ENCODE results near the gene ARHGAP9.

Gene ARHGAP9

DNA sequence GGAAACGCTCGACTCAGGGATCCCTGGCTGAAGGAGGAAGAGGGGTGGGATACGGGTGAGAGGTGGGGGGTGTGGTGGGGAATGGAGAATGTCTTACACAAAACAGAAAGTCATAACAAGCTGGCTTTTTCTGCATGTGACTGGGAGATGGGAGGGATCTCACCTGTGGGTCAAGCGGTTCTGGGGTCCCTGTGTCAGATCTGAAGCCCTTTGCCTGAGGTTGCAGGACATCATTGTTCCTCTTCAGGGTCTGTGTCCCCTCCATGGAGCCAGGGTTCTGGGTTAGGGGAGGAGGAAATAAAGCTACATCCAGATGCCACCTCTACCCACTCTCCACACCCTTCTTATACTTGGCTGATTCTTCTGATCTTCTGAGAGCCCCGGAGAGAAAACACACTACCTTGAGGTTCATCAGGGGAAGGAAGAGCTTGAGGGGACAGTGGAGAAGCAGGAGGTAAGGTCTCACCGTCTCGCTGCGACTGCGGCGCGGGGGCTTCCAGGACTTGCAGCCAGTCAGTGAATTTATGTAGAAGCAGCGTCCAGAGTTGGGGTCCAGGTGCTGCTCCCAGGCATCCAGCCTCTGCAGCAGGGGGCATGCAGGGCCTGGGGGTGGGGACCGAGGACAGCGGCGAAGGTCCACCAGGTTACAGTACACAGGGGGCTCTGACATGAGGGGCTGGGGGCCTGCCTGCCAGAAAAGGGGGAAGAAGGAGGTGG lies 2.5 kb downstream of the ARHGAP9 start:
- no peak overlapping the region for H3K4me3 ChIP-seq (ENCODE audit: extremely low read depth, insufficient read depth, low read length, poor library complexity, severe bottlenecking)
- H3K27ac ChIP-seq (ENCODE audit: low read depth, low read length, severe bottlenecking), result no peak overlapping the region
- H3K36me3 ChIP-seq (ENCODE audit: control insufficient read depth, insufficient read depth, low read length), result no peaks in the 10 kb centered on the region
- no peaks in the 10 kb centered on the region for H3K9me3 ChIP-seq (ENCODE audit: control insufficient read depth, low read length)
- H3K4me1 ChIP-seq (ENCODE audit: control insufficient read depth, insufficient read depth, low read length, poor library complexity, severe bottlenecking), result peaks cover 34% of the 10 kb centered on the region
- 90 to 93% methylated on average over 7 to 11 of the region's 15 CpGs for WGBS, 2 experiments (ENCODE audit: insufficient coverage in 2 of 2)

DNA sequence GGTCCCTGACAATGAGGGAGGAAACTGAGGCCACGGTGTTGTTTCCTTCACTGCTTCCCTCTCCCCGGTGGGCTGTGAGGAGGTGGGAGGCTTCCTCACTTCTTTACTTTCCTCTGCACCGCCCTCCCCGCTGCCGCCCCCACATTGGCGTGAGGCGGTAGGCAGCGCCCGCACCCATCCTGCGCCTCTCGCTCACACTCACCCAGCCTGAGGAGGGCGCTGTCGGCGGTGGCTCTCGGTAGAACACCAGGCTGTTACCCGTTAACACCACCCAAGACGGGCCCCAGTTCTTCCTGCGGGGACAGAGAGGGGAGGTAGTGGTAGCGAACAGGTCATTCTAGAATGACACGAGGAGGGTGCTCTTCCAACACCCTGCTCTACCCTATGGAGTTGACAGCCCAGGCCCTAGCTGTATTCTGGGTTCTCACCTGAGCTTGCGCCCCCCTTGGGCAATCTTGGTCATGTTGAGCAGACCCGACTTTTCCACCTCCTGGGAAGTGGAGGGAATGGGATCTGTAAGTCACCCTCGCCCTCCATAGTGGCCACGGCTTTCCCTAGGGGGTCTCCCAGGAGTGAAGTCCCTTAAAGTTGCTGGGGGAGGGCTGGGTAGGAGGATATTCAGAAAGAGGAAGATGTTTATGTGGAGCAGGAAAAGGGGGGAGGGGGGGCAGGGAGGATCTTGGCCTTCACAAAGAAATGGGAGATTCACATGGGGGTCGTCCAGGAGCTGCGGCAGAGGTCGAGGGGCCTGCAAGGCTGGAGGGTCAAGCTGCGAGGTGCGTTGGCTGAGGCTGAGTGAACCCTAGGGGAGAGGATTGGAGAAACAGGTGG lies 3.3 kb downstream of the ARHGAP9 start:
- H3K4me1 ChIP-seq (ENCODE audit: control insufficient read depth, insufficient read depth, low read length, poor library complexity, severe bottlenecking), result peaks cover 32% of the 10 kb centered on the region
- WGBS, 2 experiments (ENCODE audit: insufficient coverage in 2 of 2), result 43 to 59% methylated on average over 16 to 19 of the region's 29 CpGs

DNA sequence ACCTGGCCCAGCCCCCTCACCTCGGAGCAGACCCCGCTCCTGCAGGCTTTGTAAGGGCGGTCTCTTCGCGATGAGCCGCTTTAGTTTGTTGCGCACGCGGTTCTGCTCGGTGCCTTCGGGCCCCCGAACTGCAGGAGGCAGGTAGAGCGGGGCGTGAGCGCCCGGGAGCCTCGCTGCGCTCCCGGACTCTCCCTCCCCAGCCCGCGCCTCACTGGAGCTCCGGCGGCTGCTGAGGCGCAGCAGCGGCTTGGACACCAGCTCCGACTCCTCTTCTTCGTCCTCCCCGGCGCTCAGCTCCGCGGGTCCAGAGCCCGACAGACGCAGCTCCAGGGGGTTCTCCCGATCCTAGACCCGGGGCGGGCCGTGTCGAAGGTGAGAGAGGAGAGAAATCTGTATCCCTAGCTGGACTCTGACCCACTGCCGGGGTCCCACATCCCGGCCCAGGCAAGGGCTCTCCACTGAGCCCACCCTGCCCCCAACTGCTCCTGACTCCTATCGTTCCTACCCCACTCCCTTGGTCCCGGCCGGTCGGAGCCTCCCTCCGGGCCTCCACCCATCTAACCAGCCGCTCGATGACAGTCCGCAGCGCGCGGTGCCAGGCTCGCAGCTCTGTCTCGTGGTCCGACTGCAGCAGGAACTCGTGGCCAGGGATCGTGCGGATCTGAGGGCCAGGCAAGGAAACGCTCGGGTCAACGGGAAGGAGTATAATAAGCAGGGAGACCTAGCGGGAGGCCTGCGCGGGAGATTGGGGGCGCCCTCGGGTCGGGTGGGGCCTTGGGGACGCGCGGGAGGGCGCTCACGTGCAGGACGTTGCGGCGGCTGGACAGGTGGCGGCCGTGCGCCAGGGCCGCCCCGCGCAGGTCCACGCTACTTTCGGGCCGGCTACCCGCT lies 4.2 kb downstream of the ARHGAP9 start:
- Histone ChIP-seq H3K4me3 (ENCODE audit: extremely low read depth, insufficient read depth, low read length, poor library complexity, severe bottlenecking) (peak overlapping the region; percentile 30), H3K4me1 (ENCODE audit: control insufficient read depth, insufficient read depth, low read length, poor library complexity, severe bottlenecking) (peaks cover 32% of the 10 kb centered on the region), H3K27ac (ENCODE audit: low read depth, low read length, severe bottlenecking) (no peak overlapping the region), H3K36me3 (ENCODE audit: control insufficient read depth, insufficient read depth, low read length) (no peaks in the 10 kb centered on the region), H3K9me3 (ENCODE audit: control insufficient read depth, low read length) (no peaks in the 10 kb centered on the region)
- 3 to 4% methylated on average over 35 to 72 of the region's 84 CpGs for WGBS, 2 experiments (ENCODE audit: insufficient coverage in 2 of 2)

More for the DNA sequence above, 3.3 kb downstream of the ARHGAP9 start:
- no peak overlapping the region for H3K27ac ChIP-seq (ENCODE audit: low read depth, low read length, severe bottlenecking)
- no peaks in the 10 kb centered on the region for H3K36me3 ChIP-seq (ENCODE audit: control insufficient read depth, insufficient read depth, low read length)
- H3K4me3 ChIP-seq (ENCODE audit: extremely low read depth, insufficient read depth, low read length, poor library complexity, severe bottlenecking), result peak overlapping the region; percentile 30
- no peaks in the 10 kb centered on the region for H3K9me3 ChIP-seq (ENCODE audit: control insufficient read depth, low read length)

DNA sequence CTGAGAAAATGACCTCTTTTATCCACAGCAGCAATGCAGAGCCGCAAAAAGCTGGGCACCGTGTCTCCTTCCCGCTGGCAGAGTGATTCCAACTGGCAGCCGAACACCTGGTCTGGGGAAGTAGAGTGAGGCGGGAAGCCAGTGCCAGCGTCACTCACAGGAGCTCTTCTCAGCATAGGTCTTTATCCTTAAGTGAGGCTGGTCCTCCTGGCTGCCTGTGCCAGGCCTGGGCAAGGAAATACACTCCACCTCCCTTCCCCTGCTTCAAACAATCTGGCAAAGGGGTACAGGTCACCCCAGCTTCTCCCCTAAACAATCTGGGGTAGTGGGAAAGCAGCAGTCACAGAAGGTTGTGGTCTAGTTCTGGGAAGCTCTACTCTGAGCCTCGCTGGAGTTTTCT lies 4.8 kb downstream of the ARHGAP9 start:
- Histone ChIP-seq H3K9me3 (ENCODE audit: control insufficient read depth, low read length) (no peaks in the 10 kb centered on the region), H3K27ac (ENCODE audit: low read depth, low read length, severe bottlenecking) (no peak overlapping the region), H3K4me1 (ENCODE audit: control insufficient read depth, insufficient read depth, low read length, poor library complexity, severe bottlenecking) (peaks cover 32% of the 10 kb centered on the region), H3K4me3 (ENCODE audit: extremely low read depth, insufficient read depth, low read length, poor library complexity, severe bottlenecking) (peak overlapping the region; percentile 30), H3K36me3 (ENCODE audit: control insufficient read depth, insufficient read depth, low read length) (no peaks in the 10 kb centered on the region)
- WGBS, 2 experiments (ENCODE audit: insufficient coverage in 2 of 2), result 64 to 65% methylated on average over 5 to 6 of the region's 7 CpGs

DNA sequence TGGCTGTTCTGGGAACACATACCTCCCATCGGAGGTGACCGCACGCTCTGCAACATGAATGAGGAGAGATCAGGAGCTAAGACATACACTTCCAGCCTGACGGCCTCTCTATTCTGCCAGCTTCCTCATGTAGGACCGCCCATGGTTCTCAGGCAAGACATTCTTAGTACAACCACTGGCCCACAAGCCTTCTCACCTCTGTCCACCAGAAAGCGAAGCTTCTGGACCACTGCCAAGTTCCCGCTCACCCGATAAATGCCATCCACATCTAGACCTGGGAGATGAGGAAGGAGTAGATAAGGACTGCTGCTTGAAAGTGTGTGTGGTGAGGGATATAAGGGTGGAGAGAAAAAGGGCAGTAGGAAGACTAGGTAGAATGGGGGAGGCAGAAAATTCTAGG lies 5.2 kb downstream of the ARHGAP9 start:
- no peak overlapping the region for H3K27ac ChIP-seq (ENCODE audit: low read depth, low read length, severe bottlenecking)
- H3K4me3 ChIP-seq (ENCODE audit: extremely low read depth, insufficient read depth, low read length, poor library complexity, severe bottlenecking), result no peak overlapping the region
- no peaks in the 10 kb centered on the region for H3K9me3 ChIP-seq (ENCODE audit: control insufficient read depth, low read length)
- 95 to 97% methylated on average over 5 to 6 of the region's 8 CpGs for WGBS, 2 experiments (ENCODE audit: insufficient coverage in 2 of 2)
- no peaks in the 10 kb centered on the region for H3K36me3 ChIP-seq (ENCODE audit: control insufficient read depth, insufficient read depth, low read length)
- peaks cover 29% of the 10 kb centered on the region for H3K4me1 ChIP-seq (ENCODE audit: control insufficient read depth, insufficient read depth, low read length, poor library complexity, severe bottlenecking)

DNA sequence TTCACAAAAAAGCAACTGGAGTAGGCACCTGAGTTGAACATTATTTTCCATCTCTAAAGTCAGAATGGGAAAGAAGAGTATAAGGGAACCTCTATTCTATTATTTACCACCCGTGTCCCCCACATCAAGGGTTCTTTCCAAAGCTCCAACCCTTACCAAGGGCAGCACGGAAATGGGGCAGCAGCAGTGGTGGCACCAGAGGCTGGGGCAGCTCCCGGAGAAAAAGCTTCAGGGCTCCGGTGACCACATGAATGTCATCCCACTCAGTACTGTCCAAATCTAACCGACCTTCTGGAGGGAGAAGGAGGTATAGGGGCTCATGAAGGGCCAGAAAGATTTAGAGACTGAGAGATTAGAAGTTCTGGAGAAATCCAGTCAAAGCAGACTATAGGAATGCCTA lies 5.8 kb downstream of the ARHGAP9 start:
- Histone ChIP-seq H3K4me3 (ENCODE audit: extremely low read depth, insufficient read depth, low read length, poor library complexity, severe bottlenecking) (no peak overlapping the region), H3K36me3 (ENCODE audit: control insufficient read depth, insufficient read depth, low read length) (no peaks in the 10 kb centered on the region), H3K27ac (ENCODE audit: low read depth, low read length, severe bottlenecking) (no peak overlapping the region), H3K4me1 (ENCODE audit: control insufficient read depth, insufficient read depth, low read length, poor library complexity, severe bottlenecking) (peaks cover 25% of the 10 kb centered on the region), H3K9me3 (ENCODE audit: control insufficient read depth, low read length) (no peaks in the 10 kb centered on the region)
- 80 to 93% methylated on average over 1 to 2 of the region's 5 CpGs for WGBS, 2 experiments (ENCODE audit: insufficient coverage in 2 of 2)

DNA sequence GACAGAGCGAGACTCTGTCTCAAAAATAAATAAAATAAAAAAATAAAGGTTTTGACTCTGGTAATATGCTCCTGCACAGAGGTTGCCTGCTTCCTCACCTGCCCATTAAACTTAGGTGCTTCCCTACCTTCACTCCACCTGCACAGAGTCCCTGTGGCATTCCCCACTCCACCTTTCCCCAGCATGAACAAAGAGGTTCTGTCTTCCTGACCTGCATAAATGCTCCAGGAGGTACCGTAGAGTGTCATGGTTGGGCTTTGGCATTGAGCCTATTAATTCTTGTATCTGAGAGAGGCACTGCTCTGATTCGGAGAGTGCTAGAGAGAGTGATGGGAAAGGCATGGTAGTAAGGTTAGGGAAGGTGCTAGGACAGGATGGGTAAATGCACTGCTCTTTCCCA lies 6.3 kb downstream of the ARHGAP9 start:
- Histone ChIP-seq H3K9me3 (ENCODE audit: control insufficient read depth, low read length) (no peaks in the 10 kb centered on the region), H3K4me3 (ENCODE audit: extremely low read depth, insufficient read depth, low read length, poor library complexity, severe bottlenecking) (no peak overlapping the region), H3K27ac (ENCODE audit: low read depth, low read length, severe bottlenecking) (no peak overlapping the region), H3K4me1 (ENCODE audit: control insufficient read depth, insufficient read depth, low read length, poor library complexity, severe bottlenecking) (peaks cover 21% of the 10 kb centered on the region), H3K36me3 (ENCODE audit: control insufficient read depth, insufficient read depth, low read length) (no peaks in the 10 kb centered on the region)
- WGBS, 2 experiments (ENCODE audit: insufficient coverage in 2 of 2), result 88 to 92% methylated on average over 2 of the region's 3 CpGs

DNA sequence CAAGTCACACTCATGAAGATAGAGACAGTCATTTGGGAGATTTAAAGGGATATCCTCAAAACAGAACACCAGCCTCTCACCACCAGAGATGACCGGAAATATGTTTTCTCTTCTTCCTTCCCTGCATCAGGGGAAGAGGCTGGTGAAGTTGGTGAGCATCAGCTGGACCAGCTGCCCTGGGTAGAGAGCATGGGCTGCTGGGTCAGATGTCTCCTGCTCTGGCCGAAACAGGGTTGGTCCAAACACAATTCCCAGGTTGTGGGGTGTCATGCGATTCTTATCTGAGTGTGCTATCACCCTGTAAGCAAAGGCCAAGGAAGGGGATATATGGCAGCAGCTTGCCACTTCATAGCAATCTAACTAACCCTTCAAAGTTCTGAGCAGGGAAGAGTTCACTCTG lies 7.3 kb downstream of the ARHGAP9 start:
- Histone ChIP-seq H3K4me3 (ENCODE audit: extremely low read depth, insufficient read depth, low read length, poor library complexity, severe bottlenecking) (no peak overlapping the region), H3K9me3 (ENCODE audit: control insufficient read depth, low read length) (no peaks in the 10 kb centered on the region), H3K4me1 (ENCODE audit: control insufficient read depth, insufficient read depth, low read length, poor library complexity, severe bottlenecking) (peaks cover 13% of the 10 kb centered on the region), H3K36me3 (ENCODE audit: control insufficient read depth, insufficient read depth, low read length) (no peaks in the 10 kb centered on the region), H3K27ac (ENCODE audit: low read depth, low read length, severe bottlenecking) (no peak overlapping the region)
- 93% methylated on average over 2 of the region's 3 CpGs; no CpG with 5 or more reads in 1 of the 2 experiments for WGBS, 2 experiments (ENCODE audit: insufficient coverage in 2 of 2)

DNA sequence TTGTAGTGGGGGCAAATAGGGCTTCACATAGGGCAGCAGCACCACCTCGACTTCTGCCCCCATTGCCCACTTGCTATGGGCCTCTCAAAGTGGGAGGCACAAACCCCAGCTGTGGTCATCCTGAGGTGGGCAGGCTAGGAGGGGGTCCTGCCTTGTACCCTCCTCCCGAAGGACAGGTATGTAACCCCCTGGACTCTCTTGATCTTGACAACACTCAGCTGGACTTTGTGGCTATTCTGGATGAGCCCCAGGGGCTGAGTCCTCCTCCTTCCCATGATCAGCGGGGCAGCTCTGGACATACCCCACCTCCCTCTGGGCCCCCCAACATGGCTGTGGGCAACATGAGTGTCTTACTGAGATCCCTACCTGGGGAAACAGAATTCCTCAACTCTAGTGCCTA lies 8.0 kb downstream of the ARHGAP9 start:
- H3K36me3 ChIP-seq (ENCODE audit: control insufficient read depth, insufficient read depth, low read length), result no peaks in the 10 kb centered on the region
- no peak overlapping the region for H3K27ac ChIP-seq (ENCODE audit: low read depth, low read length, severe bottlenecking)
- WGBS, 2 experiments (ENCODE audit: insufficient coverage in 2 of 2), result 80 to 100% methylated on average over 3 of the region's 3 CpGs
- peaks cover 8% of the 10 kb centered on the region for H3K4me1 ChIP-seq (ENCODE audit: control insufficient read depth, insufficient read depth, low read length, poor library complexity, severe bottlenecking)
- no peaks in the 10 kb centered on the region for H3K9me3 ChIP-seq (ENCODE audit: control insufficient read depth, low read length)
- H3K4me3 ChIP-seq (ENCODE audit: extremely low read depth, insufficient read depth, low read length, poor library complexity, severe bottlenecking), result no peak overlapping the region

DNA sequence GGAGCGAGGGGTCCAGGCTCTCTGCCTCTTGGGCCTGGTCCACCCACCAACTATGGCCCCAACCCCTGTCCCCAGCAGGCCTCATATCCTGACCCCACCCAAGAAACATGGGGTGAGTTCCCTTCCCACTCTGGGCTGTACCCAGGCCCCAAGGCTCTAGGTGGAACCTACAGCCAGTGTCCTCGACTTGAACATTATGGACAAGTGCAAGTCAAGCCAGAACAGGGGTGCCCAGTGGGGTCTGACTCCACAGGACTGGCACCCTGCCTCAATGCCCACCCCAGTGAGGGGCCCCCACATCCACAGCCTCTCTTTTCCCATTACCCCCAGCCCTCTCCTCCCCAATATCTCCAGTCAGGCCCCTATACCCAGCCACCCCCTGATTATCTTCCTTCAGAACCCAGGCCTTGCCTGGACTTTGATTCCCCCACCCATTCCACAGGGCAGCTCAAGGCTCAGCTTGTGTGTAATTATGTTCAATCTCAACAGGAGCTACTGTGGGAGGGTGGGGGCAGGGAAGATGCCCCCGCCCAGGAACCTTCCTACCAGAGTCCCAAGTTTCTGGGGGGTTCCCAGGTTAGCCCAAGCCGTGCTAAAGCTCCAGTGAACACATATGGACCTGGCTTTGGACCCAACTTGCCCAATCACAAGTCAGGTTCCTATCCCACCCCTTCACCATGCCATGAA lies 8.6 kb downstream of the ARHGAP9 start:
- peaks cover 4% of the 10 kb centered on the region for H3K4me1 ChIP-seq (ENCODE audit: control insufficient read depth, insufficient read depth, low read length, poor library complexity, severe bottlenecking)
- no peaks in the 10 kb centered on the region for H3K9me3 ChIP-seq (ENCODE audit: control insufficient read depth, low read length)
- WGBS, 2 experiments (ENCODE audit: insufficient coverage in 2 of 2), result 74 to 83% methylated on average over 2 to 3 of the region's 4 CpGs
- H3K27ac ChIP-seq (ENCODE audit: low read depth, low read length, severe bottlenecking), result no peak overlapping the region
- H3K4me3 ChIP-seq (ENCODE audit: extremely low read depth, insufficient read depth, low read length, poor library complexity, severe bottlenecking), result no peak overlapping the region
- H3K36me3 ChIP-seq (ENCODE audit: control insufficient read depth, insufficient read depth, low read length), result no peaks in the 10 kb centered on the region
